Endothelial cell of umbilical vein (primary cell): ENCODE measurements around the gene MED29. TPM values are rescaled to one million over a fixed set of nuclear protein-coding genes. Genes with fewer than 3 reads are reported as not detected.

Experiments used
- BruUV-seq: library from RNA; stranded (reverse); fragments of 400-500 nt; replicated peaks from 2 replicates; lab custom pipeline; 2021; lab: Mats Ljungman, UMichigan
- CTCF ChIA-PET: fragments of 300-600, 350-600 bp; sonication (Branson Sonifier 250); formaldehyde crosslinking; loops from one replicate; lab custom pipeline; 2021; ENCODE audit warnings: antibody characterized with exemption, inconsistent platforms; lab: Charles Lee
- POLR2A ChIA-PET: fragments of 300-600, 350-600 bp; sonication (Branson Sonifier 250); formaldehyde crosslinking; loops from one replicate; lab custom pipeline; 2021; ENCODE audit warnings: antibody characterized with exemption, inconsistent platforms; lab: Charles Lee
- DNase-seq: peaks from one replicate; pipeline ENCODE4 v3.0.0-alpha.2; 2011; ENCODE audit warnings: low read depth, low spot score
- FAIRE-seq: peaks from 2 replicates; lab custom pipeline; 2011; peaks lifted over from hg19 to GRCh38; lab: Jason Lieb, UNC
- H2AFZ ChIP-seq: 2 replicates; pipeline ENCODE4 v1.6.0; 2012; ENCODE audit warnings: low read depth, low read length, control low read depth, inconsistent platforms
- H3K27ac ChIP-seq: 2 replicates; pipeline ENCODE4 v1.5.1; 2011; ENCODE audit warnings: low read depth, mild to moderate bottlenecking, control low read depth, low read length, moderate library complexity; ENCODE audit not compliant: insufficient read depth
- H3K27me3 ChIP-seq, 2 experiments: 2 replicates each; pipeline versions ENCODE4 v1.6.0 to v1.6.1; 2011; ENCODE audit warnings: low read length in 2 of 2, mixed read lengths in 1 of 2; ENCODE audit not compliant: control insufficient read depth in 2 of 2, insufficient read depth in 2 of 2
- H3K36me3 ChIP-seq, 2 experiments: 2 replicates in 1 of 2; 3 replicates in 1 of 2; pipeline ENCODE4 v1.5.1; 2011; ENCODE audit warnings: low read length in 2 of 2, mild to moderate bottlenecking in 1 of 2, moderate library complexity in 1 of 2; ENCODE audit not compliant: control insufficient read depth in 2 of 2, insufficient read depth in 2 of 2; ENCODE audit errors: extremely low read depth in 1 of 2
- H3K4me1 ChIP-seq: 3 replicates; pipeline ENCODE4 v1.5.1; 2011; ENCODE audit warnings: mild to moderate bottlenecking, low read length; ENCODE audit not compliant: control insufficient read depth, insufficient read depth; ENCODE audit errors: extremely low read depth
- H3K4me2 ChIP-seq: 2 replicates; pipeline ENCODE4 v1.6.1; 2011; ENCODE audit warnings: low read length, control low read depth, mixed read lengths; ENCODE audit not compliant: insufficient read depth
- H3K4me3 ChIP-seq, 3 experiments: fragments of 200-600 bp in 1 of 3; sonication (generic), shearing (Covaris generic) in 1 of 3; replicated peaks in 1 of 3; 2 replicates each; pipeline ENCODE4 v1.5.1; 2011 to 2016; ENCODE audit warnings: control low read depth in 3 of 3, low read length in 3 of 3, mild to moderate bottlenecking in 2 of 3, inconsistent platforms in 1 of 3, low read depth in 1 of 3, moderate library complexity in 1 of 3; ENCODE audit not compliant: insufficient read depth in 1 of 3
- H3K79me2 ChIP-seq: 2 replicates; pipeline ENCODE4 v1.6.0; 2012; ENCODE audit warnings: low read length, inconsistent platforms; ENCODE audit not compliant: control insufficient read depth, insufficient read depth
- H3K9ac ChIP-seq: replicated peaks from 2 replicates; pipeline ENCODE3; 2011; ENCODE audit warnings: low read length, control low read depth; ENCODE audit not compliant: insufficient read depth; ENCODE audit errors: extremely low read depth
- H3K9me1 ChIP-seq: replicated peaks from 3 replicates; pipeline ENCODE4 v1.6.0; 2011; ENCODE audit warnings: mild to moderate bottlenecking, low read length; ENCODE audit not compliant: control insufficient read depth, insufficient read depth; ENCODE audit errors: extremely low read depth
- H3K9me3 ChIP-seq: replicated peaks from 2 replicates; pipeline ENCODE4 v1.5.1; 2012; ENCODE audit warnings: low read length, inconsistent platforms; ENCODE audit not compliant: control insufficient read depth, insufficient read depth
- H4K20me1 ChIP-seq: replicated peaks from 2 replicates; pipeline ENCODE3; 2011; ENCODE audit warnings: mild to moderate bottlenecking, low read length; ENCODE audit not compliant: control insufficient read depth, insufficient read depth; ENCODE audit errors: extremely low read depth
- CTCF ChIP-seq, 2 donors: IDR thresholded peaks; 1 replicate in 1 of 2; 2 replicates in 1 of 2; pipeline ENCODE4 v1.5.1; 2011; ENCODE audit warnings: low read length in 2 of 2, mild to moderate bottlenecking in 2 of 2, moderate library complexity in 2 of 2, control low read depth in 1 of 2, inconsistent platforms in 1 of 2, low read depth in 1 of 2; ENCODE audit not compliant: insufficient read depth in 1 of 2; ENCODE audit errors: extremely low read depth in 1 of 2
- EZH2 ChIP-seq: IDR thresholded peaks from 2 replicates; pipeline ENCODE4 v1.6.1; 2012; ENCODE audit warnings: borderline replicate concordance, low read depth, mild to moderate bottlenecking, moderate library complexity, low read length, inconsistent platforms; ENCODE audit not compliant: severe bottlenecking
- GATA2 ChIP-seq: IDR thresholded peaks from 2 replicates; pipeline ENCODE4 v1.7.0; 2011; ENCODE audit warnings: low read depth, mild to moderate bottlenecking, moderate library complexity, mixed read lengths, low read length; ENCODE audit not compliant: insufficient read length, insufficient read depth
- JUN ChIP-seq: IDR thresholded peaks from 2 replicates; pipeline ENCODE4 v1.6.1; 2011; ENCODE audit warnings: borderline replicate concordance, low read depth; ENCODE audit not compliant: insufficient read length, insufficient read depth
- MAX ChIP-seq: IDR thresholded peaks from 2 replicates; pipeline ENCODE4 v1.6.1; 2011; ENCODE audit not compliant: insufficient read depth, insufficient read length
- MYC ChIP-seq: IDR thresholded peaks from one replicate; pipeline ENCODE4 v1.6.1; 2011; ENCODE audit warnings: mild to moderate bottlenecking, low read depth, low read length
- POLR2A ChIP-seq: IDR thresholded peaks from 2 replicates; pipeline ENCODE4 v1.6.1; 2012; ENCODE audit warnings: low read depth, mild to moderate bottlenecking, control low read depth, low read length
- POLR2AphosphoS5 ChIP-seq: IDR thresholded peaks from 2 replicates; pipeline ENCODE4 v1.6.1; 2012; ENCODE audit warnings: low read depth, mild to moderate bottlenecking, control low read depth, low read length, moderate library complexity; ENCODE audit not compliant: insufficient read depth
- dilution Hi-C: fragments of 300-500 bp; cut with MboI; formaldehyde crosslinking; loops from one replicate; pipeline ENCODE4 v1.15.0; 2019; ENCODE audit warnings: low sequenced_read_pairs; ENCODE audit not compliant: extremely low pct_ligation_motif_present
- intact Hi-C: fragments of 100-400 bp; cut with micrococcal nuclease; formaldehyde crosslinking; loops from one replicate; pipeline ENCODE4 v1.10.0; 2022
- polyA plus RNA-seq, 4 experiments: library from polyadenylated mRNA; depleted of rRNA in 3 of 4; stranded (reverse) in 3 of 4; unstranded in 1 of 4; fragments of >200 nt; gene quantifications; 2 replicates each; pipeline versions ENCODE4 v1.2.1 to v1.2.3, GENCODE V29; 2011 to 2012; ENCODE audit warnings: missing spikeins in 1 of 4
- total RNA-seq: library from RNA; stranded (reverse); gene quantifications from 2 replicates; pipeline ENCODE4 v1.2.3, GENCODE V29; 2021

Gene MED29
- total and polyA plus RNA-seq, 2 donors (not counting 3 experiments of a cell fraction or from before 2014, with no cell fraction given): 25.5 to 50.4 TPM

GRCh38 chr19:39360599-39360998 lies 30.6 kb upstream of the MED29 start:
- dilution Hi-C loops (no loop called here), intact Hi-C loops (no loop called here)
- no peaks in the 10 kb centered on the region for H3K27me3 ChIP-seq
- H3K9ac ChIP-seq: no peak overlapping the region
- H3K27ac ChIP-seq: no peak overlapping the region
- H3K4me1 ChIP-seq: peaks cover 12% of the 10 kb centered on the region
- no peak overlapping the region for H3K4me2 ChIP-seq
- H3K36me3 ChIP-seq: peaks cover 15 to 42% of the 10 kb centered on the region in 2 experiments
- ChIA-PET CTCF (no interaction called here), POLR2A (no interaction called here)
- DNase-seq (no peak), FAIRE-seq (no peak)
- H3K79me2 ChIP-seq: no peaks in the 10 kb centered on the region
- H2AFZ ChIP-seq: no peak overlapping the region
- no peak overlapping the region for H3K4me3 ChIP-seq
- TF ChIP-seq MYC (no peak), EZH2 (no peak), JUN (no peak), POLR2A (no peak), MAX (no peak), GATA2 (no peak), CTCF (IDR thresholded peaks at IDR 0.05; ENCODE audit: extremely low read depth in 1 of 2, insufficient read depth in 1 of 2, low read depth in 1 of 2, low read length in 2 of 2) (no peak), POLR2AphosphoS5 (no peak)
- no peaks in the 10 kb centered on the region for H3K9me1 ChIP-seq
- BruUV-seq: no TSS peak
- H4K20me1 ChIP-seq: no peaks in the 10 kb centered on the region
- H3K9me3 ChIP-seq: no peaks in the 10 kb centered on the region
